ENCODE measurements around the gene UPF1.

GRCh38 chr19:18803550-18804138 lies 28.1 kb upstream of the UPF1 start:
- TF ChIP-seq YY1 (IDR thresholded peaks at IDR 0.05; ENCODE audit: insufficient read depth, insufficient read length) (no peak), ZNF274 (IDR thresholded peaks at IDR 0.05; ENCODE audit: low read depth, low read length) (no peak), SUZ12 (IDR thresholded peaks at IDR 0.05; ENCODE audit: extremely low read depth, insufficient read depth, insufficient read length) (no peak)

Data from NT2/D1 (cell line).